Panc1 (cell line): ENCODE measurements around the gene KCNQ4. TPM values are rescaled to one million over a fixed set of nuclear protein-coding genes. Genes with fewer than 3 reads are reported as not detected.

Experiments
- ATAC-seq: fragments of 200-7000 bp; cut with Tn5 transposase; 2 replicates; pipeline ENCODE4 v1.9.1; 2020; ENCODE audit warnings: mild to moderate bottlenecking, moderate library complexity
- BruUV-seq: library from RNA; stranded (reverse); fragments of 400-500 nt; replicated peaks from 2 replicates; lab custom pipeline; 2021; lab: Mats Ljungman, UMichigan
- CTCF ChIA-PET: fragments of 300-600 bp; sonication (Branson Sonifier 250); formaldehyde crosslinking; loops from one replicate; lab custom pipeline; 2022; ENCODE audit warnings: antibody characterized with exemption; lab: Charles Lee
- POLR2A ChIA-PET: fragments of 300-600 bp; sonication (Branson Sonifier 250); formaldehyde crosslinking; loops from one replicate; lab custom pipeline; 2022; ENCODE audit warnings: antibody characterized with exemption; lab: Charles Lee
- DNase-seq: peaks from one replicate; pipeline ENCODE4 v3.0.0-alpha.2; 2010; ENCODE audit warnings: low read depth, low spot score
- H3K27ac ChIP-seq: 2 replicates; pipeline ENCODE4 v1.5.1; 2011; ENCODE audit warnings: mild to moderate bottlenecking, low read length, inconsistent platforms
- H3K27me3 ChIP-seq: fragments of 200-500 bp; sonication (Bioruptor generic); 2 replicates; pipeline ENCODE4 v1.6.0; 2014; ENCODE audit warnings: low read length, inconsistent platforms; ENCODE audit not compliant: control insufficient read depth, insufficient read depth
- H3K36me3 ChIP-seq: fragments of 200-500 bp; sonication (Bioruptor generic); 2 replicates; pipeline ENCODE4 v1.5.1; 2014; ENCODE audit warnings: inconsistent platforms, mild to moderate bottlenecking, low read length, moderate library complexity; ENCODE audit not compliant: control insufficient read depth, insufficient read depth
- H3K4me1 ChIP-seq: 2 replicates; pipeline ENCODE4 v1.5.1; 2011; ENCODE audit warnings: inconsistent platforms, mild to moderate bottlenecking, low read length, moderate library complexity; ENCODE audit not compliant: control insufficient read depth, insufficient read depth
- H3K4me3 ChIP-seq, 2 experiments: 2 replicates each; pipeline ENCODE4 v1.5.1; 2011 to 2012; ENCODE audit warnings: low read depth in 2 of 2, low read length in 2 of 2, mild to moderate bottlenecking in 2 of 2, inconsistent platforms in 1 of 2, moderate library complexity in 1 of 2
- H3K9me3 ChIP-seq: fragments of 200-500 bp; sonication (Bioruptor generic); 2 replicates; pipeline ENCODE4 v1.5.1; 2014; ENCODE audit warnings: low read depth, mild to moderate bottlenecking, inconsistent platforms, low read length, moderate library complexity; ENCODE audit not compliant: control insufficient read depth, insufficient read depth
- CTCF ChIP-seq: fragments of 450-650 bp; IDR thresholded peaks from 2 replicates; pipeline ENCODE4 v1.5.1; 2017; ENCODE audit warnings: mild to moderate bottlenecking
- POLR2AphosphoS5 ChIP-seq: IDR thresholded peaks from 2 replicates; pipeline ENCODE4 v1.6.1; 2012; ENCODE audit warnings: mild to moderate bottlenecking, low read depth, low read length, moderate library complexity
- REST ChIP-seq, 2 experiments: IDR thresholded peaks; 2 replicates each; pipeline ENCODE4 v1.6.1; 2011 to 2012; ENCODE audit warnings: low read depth in 2 of 2, control low read depth in 1 of 2, low read length in 1 of 2, mild to moderate bottlenecking in 1 of 2, moderate library complexity in 1 of 2; ENCODE audit not compliant: insufficient read depth in 1 of 2
- SIN3A ChIP-seq: IDR thresholded peaks from 2 replicates; pipeline ENCODE4 v1.6.1; 2012; ENCODE audit warnings: low read depth, mild to moderate bottlenecking, low read length, moderate library complexity, borderline replicate concordance; ENCODE audit not compliant: insufficient read depth
- TCF7L2 ChIP-seq: IDR thresholded peaks from 2 replicates; pipeline ENCODE4 v1.6.1; 2011; ENCODE audit warnings: mild to moderate bottlenecking, low read depth, low read length, inconsistent platforms
- in situ Hi-C: cut with HindIII; loops from 2 replicates; pipeline ENCODE4 v1.10.0; 2016; ENCODE audit warnings: low sequenced_read_pairs, low pct_unique_long_range_greater_than_20kb
- intact Hi-C: fragments of 100-400 bp; cut with micrococcal nuclease; formaldehyde crosslinking; loops from one replicate; pipeline ENCODE4 v1.10.0; 2022; ENCODE audit not compliant: unreplicated experiment
- total RNA-seq: library from RNA; stranded (reverse); gene quantifications from one replicate; pipeline ENCODE4 v1.2.1, GENCODE V29; 2021; ENCODE audit not compliant: unreplicated experiment

The KCNQ4 gene
- total RNA-seq, 1 experiment from 2014 or later = 2.6 TPM

GRCh38 chr1:40829631-40830245, 46.2 kb downstream of the KCNQ4 start:
- ChIA-PET CTCF (no interaction called here), POLR2A (no interaction called here)
- DNase-seq (no peak), ATAC-seq (no peak)
- Histone ChIP-seq H3K4me3 (no peak overlapping the region), H3K9me3 (no peaks in the 10 kb centered on the region), H3K27ac (no peak overlapping the region), H3K27me3 (no peaks in the 10 kb centered on the region), H3K4me1 (peaks cover 5% of the 10 kb centered on the region), H3K36me3 (no peaks in the 10 kb centered on the region)
- TF ChIP-seq TCF7L2 = no peak
- TF ChIP-seq SIN3A = no peak
- no peak for TF ChIP-seq CTCF
- TF ChIP-seq POLR2AphosphoS5 = no peak
- no peak for TF ChIP-seq REST (IDR thresholded peaks at IDR 0.05; ENCODE audit: insufficient read depth in 1 of 2, low read depth in 2 of 2, low read length in 1 of 2)
- in situ Hi-C loops = no loop called here
- no TSS peak for BruUV-seq
- intact Hi-C loops = no loop called here

GRCh38 chr1:40830419-40830943, 46.9 kb downstream of the KCNQ4 start:
- ChIA-PET CTCF (no interaction called here), POLR2A (no interaction called here)
- no peak overlapping the region for H3K4me3 ChIP-seq
- ATAC-seq (no peak), DNase-seq (no peak)
- H3K4me1 ChIP-seq = no peaks in the 10 kb centered on the region
- no TSS peak for BruUV-seq
- TF ChIP-seq POLR2AphosphoS5 = no peak
- TF ChIP-seq TCF7L2 = no peak
- TF ChIP-seq REST (IDR thresholded peaks at IDR 0.05; ENCODE audit: insufficient read depth in 1 of 2, low read depth in 2 of 2, low read length in 1 of 2) = no peak
- TF ChIP-seq CTCF = no peak
- TF ChIP-seq SIN3A = no peak
- in situ Hi-C loops = no loop called here
- intact Hi-C loops = no loop called here
- no peaks in the 10 kb centered on the region for H3K27me3 ChIP-seq
- no peak overlapping the region for H3K27ac ChIP-seq
- no peaks in the 10 kb centered on the region for H3K36me3 ChIP-seq
- H3K9me3 ChIP-seq = no peaks in the 10 kb centered on the region
